Measurements from ENCODE around the gene ABCC11.

Gene ABCC11

GRCh38 chr16:48123104-48123788, 124.1 kb downstream of the ABCC11 start:
- Histone ChIP-seq H3K27ac (replicated peaks; ENCODE audit: low read length) (no peak overlapping the region), H3K27me3 (ENCODE audit: control insufficient read depth in 3 of 3, insufficient read depth in 3 of 3, low read depth in 1 of 3, low read length in 3 of 3) (no peaks in the 10 kb centered on the region), H2AK5ac (ENCODE audit: low read depth, low read length) (no peak overlapping the region), H2AFZ (ENCODE audit: low read length) (no peak overlapping the region), H2BK12ac (ENCODE audit: low read length) (no peak overlapping the region), H3K4me1 (ENCODE audit: control insufficient read depth in 2 of 2, insufficient read depth in 1 of 2, low read depth in 1 of 2, low read length in 2 of 2) (peaks cover 0 to 9% of the 10 kb centered on the region in 2 donors), H2BK15ac (ENCODE audit: low read length) (no peak overlapping the region), H2BK120ac (ENCODE audit: low read depth, low read length) (no peak overlapping the region), H3K18ac (ENCODE audit: low read length) (no peak overlapping the region), H4K91ac (ENCODE audit: low read depth, low read length, poor library complexity) (no peak overlapping the region), H3K23ac (ENCODE audit: low read depth, low read length, poor library complexity) (no peak overlapping the region), H2BK5ac (ENCODE audit: low read length) (no peak overlapping the region), H3K14ac (ENCODE audit: low read length) (no peak overlapping the region), H3K4ac (ENCODE audit: low read length) (no peak overlapping the region), H3K4me3 (ENCODE audit: low read length in 2 of 2) (no peak overlapping the region), H3K9me3 (replicated peaks in 1 of 2; ENCODE audit: control insufficient read depth in 2 of 2, insufficient read depth in 1 of 2, low read depth in 1 of 2, low read length in 2 of 2) (no peaks in the 10 kb centered on the region), H4K8ac (ENCODE audit: low read depth, low read length) (no peak overlapping the region), H3K79me1 (ENCODE audit: low read depth, low read length) (no peaks in the 10 kb centered on the region), H3K9ac (ENCODE audit: low read depth, low read length, poor library complexity) (no peak overlapping the region), H3K4me2 (ENCODE audit: insufficient read depth, low read length, poor library complexity, severe bottlenecking) (no peak overlapping the region), H3K36me3 (replicated peaks in 1 of 2; ENCODE audit: control insufficient read depth in 2 of 2, insufficient read depth in 2 of 2, low read length in 2 of 2) (no peaks in the 10 kb centered on the region)
- no CpG with 5 or more reads among the region's 5 CpGs for WGBS, 2 donors (ENCODE audit: extremely low coverage in 2 of 2, insufficient read length in 2 of 2, insufficient replicate concordance in 1 of 2)
- no peak for DNase-seq (ENCODE audit: low spot score)

- WGBS, 2 donors (ENCODE audit: extremely low coverage in 2 of 2, insufficient read length in 2 of 2, insufficient replicate concordance in 1 of 2): no CpG with 5 or more reads among the region's 5 CpGs
- H2BK12ac ChIP-seq (ENCODE audit: low read length): no peak overlapping the region
Measured at GRCh38 chr16:48121276-48121675, 126.1 kb downstream of the ABCC11 start.

GRCh38 chr16:48118841-48119240, 128.5 kb downstream of the ABCC11 start:
- Histone ChIP-seq H2BK5ac (ENCODE audit: low read length) (no peak overlapping the region), H2BK15ac (ENCODE audit: low read length) (no peak overlapping the region), H3K4ac (ENCODE audit: low read length) (no peak overlapping the region), H3K9ac (ENCODE audit: low read depth, low read length, poor library complexity) (no peak overlapping the region), H3K4me1 (ENCODE audit: control insufficient read depth in 2 of 2, insufficient read depth in 1 of 2, low read depth in 1 of 2, low read length in 2 of 2) (peaks cover 0 to 11% of the 10 kb centered on the region in 2 donors), H4K8ac (ENCODE audit: low read depth, low read length) (no peak overlapping the region), H4K91ac (ENCODE audit: low read depth, low read length, poor library complexity) (no peak overlapping the region), H3K9me3 (replicated peaks in 1 of 2; ENCODE audit: control insufficient read depth in 2 of 2, insufficient read depth in 1 of 2, low read depth in 1 of 2, low read length in 2 of 2) (no peaks in the 10 kb centered on the region), H3K18ac (ENCODE audit: low read length) (no peak overlapping the region), H2BK120ac (ENCODE audit: low read depth, low read length) (no peak overlapping the region), H2AK5ac (ENCODE audit: low read depth, low read length) (no peak overlapping the region), H3K23ac (ENCODE audit: low read depth, low read length, poor library complexity) (no peak overlapping the region), H2AFZ (ENCODE audit: low read length) (no peak overlapping the region), H3K4me3 (ENCODE audit: low read length in 2 of 2) (no peak overlapping the region), H3K4me2 (ENCODE audit: insufficient read depth, low read length, poor library complexity, severe bottlenecking) (no peak overlapping the region), H3K27me3 (ENCODE audit: control insufficient read depth in 3 of 3, insufficient read depth in 3 of 3, low read depth in 1 of 3, low read length in 3 of 3) (no peaks in the 10 kb centered on the region), H3K14ac (ENCODE audit: low read length) (no peak overlapping the region), H3K79me1 (ENCODE audit: low read depth, low read length) (no peaks in the 10 kb centered on the region), H2BK12ac (ENCODE audit: low read length) (no peak overlapping the region), H3K27ac (replicated peaks; ENCODE audit: low read length) (no peak overlapping the region), H3K36me3 (replicated peaks in 1 of 2; ENCODE audit: control insufficient read depth in 2 of 2, insufficient read depth in 2 of 2, low read length in 2 of 2) (no peaks in the 10 kb centered on the region)
- WGBS, 2 donors (ENCODE audit: extremely low coverage in 2 of 2, insufficient read length in 2 of 2, insufficient replicate concordance in 1 of 2): no CpG with 5 or more reads among the region's 2 CpGs
- no peak for DNase-seq (ENCODE audit: low spot score)

More at GRCh38 chr16:48121276-48121675, 126.1 kb downstream of the ABCC11 start:
- Histone ChIP-seq H3K79me1 (ENCODE audit: low read depth, low read length) (no peaks in the 10 kb centered on the region), H3K14ac (ENCODE audit: low read length) (no peak overlapping the region), H2BK15ac (ENCODE audit: low read length) (no peak overlapping the region), H3K36me3 (replicated peaks in 1 of 2; ENCODE audit: control insufficient read depth in 2 of 2, insufficient read depth in 2 of 2, low read length in 2 of 2) (no peaks in the 10 kb centered on the region), H4K91ac (ENCODE audit: low read depth, low read length, poor library complexity) (no peak overlapping the region), H2BK120ac (ENCODE audit: low read depth, low read length) (no peak overlapping the region), H2BK5ac (ENCODE audit: low read length) (no peak overlapping the region), H3K4me3 (ENCODE audit: low read length in 2 of 2) (no peak overlapping the region), H3K9ac (ENCODE audit: low read depth, low read length, poor library complexity) (no peak overlapping the region), H3K23ac (ENCODE audit: low read depth, low read length, poor library complexity) (no peak overlapping the region), H3K18ac (ENCODE audit: low read length) (no peak overlapping the region), H3K27ac (replicated peaks; ENCODE audit: low read length) (no peak overlapping the region), H3K27me3 (ENCODE audit: control insufficient read depth in 3 of 3, insufficient read depth in 3 of 3, low read depth in 1 of 3, low read length in 3 of 3) (no peaks in the 10 kb centered on the region), H3K4ac (ENCODE audit: low read length) (no peak overlapping the region), H3K9me3 (replicated peaks in 1 of 2; ENCODE audit: control insufficient read depth in 2 of 2, insufficient read depth in 1 of 2, low read depth in 1 of 2, low read length in 2 of 2) (no peaks in the 10 kb centered on the region), H3K4me2 (ENCODE audit: insufficient read depth, low read length, poor library complexity, severe bottlenecking) (no peak overlapping the region), H2AFZ (ENCODE audit: low read length) (no peak overlapping the region), H2AK5ac (ENCODE audit: low read depth, low read length) (no peak overlapping the region), H4K8ac (ENCODE audit: low read depth, low read length) (no peak overlapping the region), H3K4me1 (ENCODE audit: control insufficient read depth in 2 of 2, insufficient read depth in 1 of 2, low read depth in 1 of 2, low read length in 2 of 2) (peaks cover 0 to 13% of the 10 kb centered on the region in 2 donors)
- DNase-seq (ENCODE audit: low spot score): no peak

GRCh38 chr16:48117217-48118105, 129.9 kb downstream of the ABCC11 start:
- peak overlapping the region; percentile 17 for H2AK5ac ChIP-seq (ENCODE audit: low read depth, low read length)
- peak overlapping the region; percentile 6 for H2BK15ac ChIP-seq (ENCODE audit: low read length)
- no peak overlapping the region for H2BK120ac ChIP-seq (ENCODE audit: low read depth, low read length)
- H3K14ac ChIP-seq (ENCODE audit: low read length): no peak overlapping the region
- H3K23ac ChIP-seq (ENCODE audit: low read depth, low read length, poor library complexity): no peak overlapping the region
- no peak overlapping the region for H2BK5ac ChIP-seq (ENCODE audit: low read length)
- H2BK12ac ChIP-seq (ENCODE audit: low read length): peak overlapping the region; percentile 68
- no peak overlapping the region for H3K4me2 ChIP-seq (ENCODE audit: insufficient read depth, low read length, poor library complexity, severe bottlenecking)
- H3K79me1 ChIP-seq (ENCODE audit: low read depth, low read length): no peaks in the 10 kb centered on the region
- H3K27me3 ChIP-seq (ENCODE audit: control insufficient read depth in 3 of 3, insufficient read depth in 3 of 3, low read depth in 1 of 3, low read length in 3 of 3): no peaks in the 10 kb centered on the region
- no peaks in the 10 kb centered on the region for H3K9me3 ChIP-seq (replicated peaks in 1 of 2; ENCODE audit: control insufficient read depth in 2 of 2, insufficient read depth in 1 of 2, low read depth in 1 of 2, low read length in 2 of 2)
- H3K4me3 ChIP-seq (ENCODE audit: low read length in 2 of 2): no peak overlapping the region
- no CpG with 5 or more reads among the region's 22 CpGs for WGBS, 2 donors (ENCODE audit: extremely low coverage in 2 of 2, insufficient read length in 2 of 2, insufficient replicate concordance in 1 of 2)
- peak; percentile 84 for DNase-seq (ENCODE audit: low spot score)
- no peak overlapping the region for H3K9ac ChIP-seq (ENCODE audit: low read depth, low read length, poor library complexity)
- peaks cover 0 to 4% of the 10 kb centered on the region in 2 donors for H3K4me1 ChIP-seq (ENCODE audit: control insufficient read depth in 2 of 2, insufficient read depth in 1 of 2, low read depth in 1 of 2, low read length in 2 of 2)
- H3K4ac ChIP-seq (ENCODE audit: low read length): no peak overlapping the region
- no peak overlapping the region for H3K27ac ChIP-seq (replicated peaks; ENCODE audit: low read length)
- no peak overlapping the region for H4K91ac ChIP-seq (ENCODE audit: low read depth, low read length, poor library complexity)
- no peak overlapping the region for H4K8ac ChIP-seq (ENCODE audit: low read depth, low read length)
- H3K18ac ChIP-seq (ENCODE audit: low read length): peak overlapping the region; percentile 91
- no peaks in the 10 kb centered on the region for H3K36me3 ChIP-seq (replicated peaks in 1 of 2; ENCODE audit: control insufficient read depth in 2 of 2, insufficient read depth in 2 of 2, low read length in 2 of 2)
- peak overlapping the region; percentile 76 for H2AFZ ChIP-seq (ENCODE audit: low read length)
